HG03575 (cell line): ENCODE data around the gene NRG3.

Experiments used
- ATAC-seq: cut with Tn5 transposase; IDR thresholded peaks from one replicate; pipeline ENCODE4 v1.9.1; 2021; ENCODE audit not compliant: unreplicated experiment, insufficient number of reproducible peaks, low FRiP score; ENCODE audit errors: extremely low read depth

The NRG3 gene

GRCh38 chr10:82396886-82397285, 521.9 kb downstream of the NRG3 start:
- ATAC-seq, result no peak

DNA sequence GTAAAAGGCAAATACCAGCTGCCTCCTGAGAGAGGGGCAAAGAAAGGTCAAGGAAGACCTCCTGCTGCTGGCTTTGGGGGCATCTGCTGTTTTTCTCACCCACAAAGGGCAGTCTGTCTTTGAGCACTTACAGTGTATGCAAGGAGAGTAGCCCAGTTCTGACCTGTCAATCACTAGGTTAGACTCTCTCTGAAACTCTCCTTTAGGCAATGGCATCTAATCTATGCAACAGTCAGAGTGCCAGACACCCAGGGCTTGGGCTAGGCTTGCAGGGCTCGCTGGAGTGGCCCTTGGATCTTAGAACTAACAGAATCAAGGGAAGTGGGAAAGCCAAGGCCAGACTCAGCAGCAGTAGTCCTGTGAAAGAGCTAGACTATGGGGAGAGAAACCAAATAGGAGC, 522.9 kb downstream of the NRG3 start:
- no peak for ATAC-seq

DNA sequence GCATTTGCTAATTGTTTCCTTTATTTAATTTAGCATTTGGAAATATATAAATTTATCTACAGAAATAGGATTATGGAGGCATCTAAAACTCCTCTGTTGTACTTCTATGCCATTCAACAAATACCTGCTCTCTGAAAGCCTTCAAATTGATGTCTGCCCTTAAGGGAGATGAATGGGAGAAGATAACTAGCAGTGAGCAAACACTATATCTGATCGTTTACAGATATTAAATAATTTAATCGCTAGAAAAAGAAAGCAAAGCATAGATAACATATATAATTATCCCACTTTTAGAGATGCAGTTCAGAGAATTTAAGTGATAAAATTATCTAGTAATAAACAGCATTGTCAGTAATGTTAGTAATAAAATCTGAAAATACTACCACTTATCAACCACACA, 524.9 kb downstream of the NRG3 start:
- no peak for ATAC-seq

- no peak for ATAC-seq
Measured at GRCh38 chr10:82400841-82401240, 525.8 kb downstream of the NRG3 start.

DNA sequence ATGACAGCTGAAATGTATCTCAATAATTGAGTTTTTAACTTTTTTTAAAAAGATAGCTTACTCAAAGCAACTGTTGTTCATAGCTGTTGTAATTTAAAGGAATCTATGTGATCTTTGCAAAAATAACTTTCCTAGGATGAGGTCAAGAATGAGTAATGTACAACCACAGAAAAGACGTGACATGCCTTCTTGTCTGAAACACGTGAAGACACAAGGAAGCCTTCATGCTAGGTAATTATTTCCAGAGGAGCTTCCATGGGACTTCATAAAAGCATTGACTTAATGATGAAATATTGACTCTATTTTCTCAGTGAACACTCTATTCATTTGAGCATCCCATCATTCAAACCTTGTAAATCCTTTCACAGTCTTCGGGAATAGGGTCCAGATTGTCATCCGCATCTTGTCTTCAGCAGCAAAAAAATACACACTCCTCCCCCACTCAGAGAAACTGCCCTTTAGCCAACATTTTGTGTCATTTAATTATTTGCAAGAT, 528.0 kb downstream of the NRG3 start:
- no peak for ATAC-seq

DNA sequence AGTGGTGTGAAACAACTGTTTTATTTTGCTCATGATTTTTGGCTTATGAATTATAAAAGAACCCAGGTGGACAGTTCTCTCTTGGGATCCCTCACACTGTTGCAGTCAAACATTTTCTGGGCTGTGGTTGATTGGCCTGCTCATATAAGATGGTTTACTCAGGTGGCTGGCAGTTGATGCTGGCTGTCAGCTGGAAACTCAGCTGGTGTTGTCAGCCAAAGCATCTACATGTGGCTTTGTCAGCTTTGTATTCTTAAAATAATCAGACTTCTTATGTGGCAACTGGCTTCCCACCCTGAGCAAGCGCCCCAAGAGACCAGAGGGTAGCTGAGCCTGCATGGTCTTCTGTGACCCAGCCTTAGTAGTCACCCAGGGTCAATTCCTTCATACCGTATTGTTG, 534.7 kb downstream of the NRG3 start:
- no peak for ATAC-seq

- no peak for ATAC-seq
Measured at GRCh38 chr10:82411416-82411815, 536.4 kb downstream of the NRG3 start.

GRCh38 chr10:82420001-82420400, 545.0 kb downstream of the NRG3 start:
- ATAC-seq, result no peak

- no peak for ATAC-seq
Measured at GRCh38 chr10:82429302-82429701, 554.3 kb downstream of the NRG3 start.

DNA sequence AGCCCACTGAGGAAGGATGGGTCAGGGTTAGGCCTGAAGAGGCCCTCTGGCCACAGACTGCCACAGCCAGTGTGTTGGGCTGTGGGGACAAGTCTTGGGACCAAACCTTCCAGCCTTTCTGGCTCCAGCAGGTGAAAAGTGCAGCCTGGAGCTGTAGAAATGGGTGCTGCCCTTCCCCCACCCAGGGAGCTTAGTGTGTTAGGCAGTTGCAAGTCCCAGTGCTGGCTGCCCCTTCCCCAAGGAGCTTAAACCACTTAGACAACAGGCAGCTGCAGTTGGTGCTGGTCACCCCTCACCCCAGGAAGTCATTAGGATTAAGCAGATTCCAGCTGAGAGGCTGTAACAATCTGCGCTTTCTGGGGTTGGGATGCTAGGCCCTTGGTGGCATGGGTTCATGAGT, 563.3 kb downstream of the NRG3 start:
- ATAC-seq, result no peak

GRCh38 chr10:82440775-82441174, 565.8 kb downstream of the NRG3 start:
- no peak for ATAC-seq

GRCh38 chr10:82452046-82452445, 577.1 kb downstream of the NRG3 start:
- no peak for ATAC-seq

- ATAC-seq, result no peak
Measured at GRCh38 chr10:82452676-82453075, 577.7 kb downstream of the NRG3 start.

DNA sequence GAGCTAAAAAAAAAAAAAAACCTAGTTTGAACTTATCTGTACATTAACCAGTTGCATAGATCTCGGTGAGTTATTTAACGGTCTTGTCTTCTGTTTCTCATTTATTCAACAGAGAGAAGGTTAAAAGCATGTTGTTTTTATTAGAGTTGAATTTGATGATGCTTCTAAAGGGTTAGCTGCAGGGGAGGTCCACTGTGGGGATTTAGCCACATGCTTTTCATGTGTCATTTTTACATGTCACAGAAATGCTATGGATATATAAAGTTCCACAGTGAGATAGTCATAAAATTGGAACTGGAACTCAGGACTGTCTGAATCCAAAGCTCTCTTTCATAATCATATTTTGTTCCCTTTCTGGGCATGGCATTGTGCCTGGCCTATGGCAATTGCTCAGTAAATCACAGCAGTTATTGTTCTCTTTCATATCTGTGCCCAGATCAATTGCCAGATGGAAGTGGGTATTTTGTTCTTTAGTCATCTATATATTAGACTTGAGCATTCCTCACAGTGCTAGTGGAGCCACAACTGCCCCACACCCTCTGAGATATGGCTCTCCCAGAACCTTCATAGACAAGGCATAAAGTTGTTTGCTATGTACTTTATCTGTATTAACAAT, 578.8 kb downstream of the NRG3 start:
- no peak for ATAC-seq

DNA sequence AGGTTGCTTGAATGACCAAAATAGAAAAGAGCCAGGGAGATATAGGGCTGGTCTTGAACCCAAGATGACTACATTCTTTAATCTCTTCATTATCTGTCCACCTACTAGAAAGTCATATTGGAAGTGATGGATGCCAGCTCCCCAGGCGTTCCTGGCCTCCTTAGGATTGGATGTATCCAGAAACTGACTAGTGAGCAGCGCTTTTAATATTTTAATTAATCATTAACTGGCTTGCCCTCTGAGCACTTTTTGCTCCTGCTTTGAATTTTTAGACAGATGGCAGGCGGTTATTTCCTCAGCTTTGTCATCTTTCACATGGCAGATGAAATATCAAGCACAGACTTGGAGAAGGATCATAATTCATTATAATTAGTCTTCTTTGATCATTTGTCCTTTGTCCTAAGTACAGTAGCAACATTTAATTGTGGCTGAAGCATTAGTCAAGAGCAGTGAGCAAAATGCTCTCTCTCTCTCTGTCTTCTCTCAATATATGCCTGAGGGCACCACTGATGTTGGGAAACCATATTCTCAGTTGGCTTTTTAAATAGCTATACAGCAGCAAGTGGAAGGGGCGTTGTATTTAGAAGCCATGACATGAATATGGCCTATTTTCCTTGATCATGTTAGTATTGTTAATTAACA, 588.0 kb downstream of the NRG3 start:
- ATAC-seq, result no peak

- no peak for ATAC-seq
Measured at GRCh38 chr10:82463614-82464013, 588.6 kb downstream of the NRG3 start.

- ATAC-seq, result no peak
Measured at GRCh38 chr10:82464191-82464818, 589.3 kb downstream of the NRG3 start.

DNA sequence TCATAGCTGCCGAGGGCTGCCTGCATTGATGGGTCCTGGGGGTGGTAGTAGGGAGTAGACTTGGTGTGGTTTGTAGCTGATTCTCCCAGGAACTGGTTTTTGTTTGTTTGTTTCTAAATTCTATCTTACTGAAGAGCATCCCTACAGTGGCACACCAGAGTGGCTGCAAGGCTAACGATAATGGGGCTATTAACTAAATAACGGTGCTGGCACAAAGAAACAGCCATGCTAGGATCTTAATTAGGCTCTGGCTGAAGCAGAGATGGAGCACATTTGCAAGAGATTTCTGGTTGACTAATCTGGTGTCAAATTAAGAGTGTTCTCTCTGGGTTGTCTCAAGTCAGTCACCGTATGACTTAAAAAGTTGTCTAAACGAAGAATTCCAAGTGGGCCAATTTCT, 590.0 kb downstream of the NRG3 start:
- no peak for ATAC-seq

- no peak for ATAC-seq
Measured at GRCh38 chr10:82468453-82468852, 593.5 kb downstream of the NRG3 start.
